DOHH2 (cell line): ENCODE data around the gene SPTSSA.
"Not testable (repeated sequence)": the region's sequence is repeated elsewhere in the genome, so short reads cannot be mapped to it uniquely, and the experiment has no call there.

Source experiments
- EZH2phosphoT487 ChIP-seq: fragments of 200-600 bp; sonication (generic); IDR thresholded peaks from 2 replicates; pipeline ENCODE4 v1.6.1; 2017; ENCODE audit warnings: borderline replicate concordance, mild to moderate bottlenecking, antibody characterized with exemption, low read length, moderate library complexity, mixed read lengths
- TF ChIP-seq, protein P1 (sequence below): fragments of 200-600 bp; sonication (generic); IDR thresholded peaks from one replicate; pipeline ENCODE4 v1.5.1; 2014; ENCODE audit warnings: antibody characterized with exemption, mild to moderate bottlenecking, low read depth, low read length; ENCODE audit not compliant: poor library complexity, severe bottlenecking

- TF ChIP-seq, protein P1, sequence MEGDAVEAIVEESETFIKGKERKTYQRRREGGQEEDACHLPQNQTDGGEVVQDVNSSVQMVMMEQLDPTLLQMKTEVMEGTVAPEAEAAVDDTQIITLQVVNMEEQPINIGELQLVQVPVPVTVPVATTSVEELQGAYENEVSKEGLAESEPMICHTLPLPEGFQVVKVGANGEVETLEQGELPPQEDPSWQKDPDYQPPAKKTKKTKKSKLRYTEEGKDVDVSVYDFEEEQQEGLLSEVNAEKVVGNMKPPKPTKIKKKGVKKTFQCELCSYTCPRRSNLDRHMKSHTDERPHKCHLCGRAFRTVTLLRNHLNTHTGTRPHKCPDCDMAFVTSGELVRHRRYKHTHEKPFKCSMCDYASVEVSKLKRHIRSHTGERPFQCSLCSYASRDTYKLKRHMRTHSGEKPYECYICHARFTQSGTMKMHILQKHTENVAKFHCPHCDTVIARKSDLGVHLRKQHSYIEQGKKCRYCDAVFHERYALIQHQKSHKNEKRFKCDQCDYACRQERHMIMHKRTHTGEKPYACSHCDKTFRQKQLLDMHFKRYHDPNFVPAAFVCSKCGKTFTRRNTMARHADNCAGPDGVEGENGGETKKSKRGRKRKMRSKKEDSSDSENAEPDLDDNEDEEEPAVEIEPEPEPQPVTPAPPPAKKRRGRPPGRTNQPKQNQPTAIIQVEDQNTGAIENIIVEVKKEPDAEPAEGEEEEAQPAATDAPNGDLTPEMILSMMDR, result not testable (repeated sequence)
- not testable (repeated sequence) for TF ChIP-seq EZH2phosphoT487
Measured at GRCh38 chr14:34504027-34504426, 42.0 kb upstream of the SPTSSA start.
